K562 (cell line): Measurements from ENCODE around the gene TSR3. TPM values are rescaled to one million over a fixed set of nuclear protein-coding genes. Genes with fewer than 3 reads are reported as not detected.

Experiments
- ATAC-seq: fragments of 200-7000 bp; cut with Tn5 transposase; 3 replicates; pipeline ENCODE4 v1.9.1; 2020; ENCODE audit warnings: moderate library complexity
- BruUV-seq: library from RNA; stranded (reverse); fragments of 400-500 nt; replicated peaks from 2 replicates; lab custom pipeline; 2021; lab: Mats Ljungman, UMichigan
- CTCF ChIA-PET: fragments of 300-600 bp; formaldehyde crosslinking; extraction: SDS; loops from one replicate; lab custom pipeline; 2021; ENCODE audit warnings: low intra/inter-chr PET ratio; lab: Yijun Ruan, JAX
- POLR2A ChIA-PET: fragments of 300-600, 350-650 bp; sonication (Branson Sonifier 250); formaldehyde crosslinking; extraction: SDS; loops from one replicate; lab custom pipeline; 2021; ENCODE audit warnings: antibody characterized with exemption, inconsistent platforms; lab: Yijun Ruan, JAX
- DNase-seq, 4 experiments: peaks; one replicate each; pipeline versions ENCODE4 v3.0.0 to v3.0.0-alpha.2; 2011 to 2018; ENCODE audit warnings: low spot score in 3 of 4, mixed read lengths in 3 of 4; ENCODE audit errors: extremely low read depth in 1 of 4
- FAIRE-seq: peaks from 2 replicates; lab custom pipeline; 2011; peaks lifted over from hg19 to GRCh38; lab: Jason Lieb, UNC
- H2AFZ ChIP-seq: 2 replicates; pipeline ENCODE4 v1.6.0; 2011; ENCODE audit warnings: low read depth, low read length, control low read depth, inconsistent platforms
- H3K27ac ChIP-seq: fragments of 200-600 bp; 3 replicates; pipeline ENCODE4 v1.8.0; 2011; ENCODE audit warnings: low read depth, mild to moderate bottlenecking, control low read depth, inconsistent platforms, low read length, moderate library complexity, mixed read lengths; ENCODE audit errors: extremely low read depth
- H3K27me3 ChIP-seq, 2 experiments: fragments of 300-600 bp in 1 of 2; 2 replicates in 1 of 2; 3 replicates in 1 of 2; pipeline versions ENCODE4 v1.6.0 to v1.8.0; 2011; ENCODE audit warnings: inconsistent platforms in 2 of 2, low read length in 2 of 2, mild to moderate bottlenecking in 1 of 2, mixed read lengths in 1 of 2, moderate library complexity in 1 of 2; ENCODE audit not compliant: control insufficient read depth in 2 of 2, insufficient read depth in 2 of 2
- H3K36me3 ChIP-seq: fragments of 300-600 bp; 3 replicates; pipeline ENCODE4 v1.8.0; 2011; ENCODE audit warnings: mild to moderate bottlenecking, low read length, inconsistent platforms; ENCODE audit not compliant: control insufficient read depth, insufficient read depth
- H3K4me1 ChIP-seq, 2 experiments: fragments of 200-600 bp in 1 of 2; replicated peaks in 1 of 2; 2 replicates in 1 of 2; 3 replicates in 1 of 2; pipeline versions ENCODE4 v1.5.1 to v1.8.0; 2011; ENCODE audit warnings: inconsistent platforms in 2 of 2, low read length in 2 of 2, mild to moderate bottlenecking in 1 of 2, mixed read lengths in 1 of 2, moderate library complexity in 1 of 2; ENCODE audit not compliant: control insufficient read depth in 2 of 2, insufficient read depth in 2 of 2
- H3K4me2 ChIP-seq: 2 replicates; pipeline ENCODE4 v1.6.1; 2011; ENCODE audit warnings: low read length, control low read depth, inconsistent platforms, mixed read lengths; ENCODE audit not compliant: insufficient read depth
- H3K4me3 ChIP-seq: fragments of 200-600 bp; sonication (generic), shearing (Covaris generic); 2 replicates; pipeline ENCODE4 v1.5.1; 2016; ENCODE audit warnings: control low read depth, inconsistent platforms
- H3K79me2 ChIP-seq: fragments of 200-600 bp; 3 replicates; pipeline ENCODE4 v1.8.0; 2011; ENCODE audit warnings: low read length, inconsistent platforms; ENCODE audit not compliant: control insufficient read depth, insufficient read depth
- H3K9ac ChIP-seq, 2 experiments: 2 replicates each; pipeline versions ENCODE4 v1.6.0 to v1.6.1; 2011; ENCODE audit warnings: low read depth in 2 of 2, low read length in 2 of 2, control low read depth in 1 of 2, inconsistent platforms in 1 of 2, mild to moderate bottlenecking in 1 of 2, mixed read lengths in 1 of 2; ENCODE audit not compliant: insufficient read depth in 1 of 2
- H3K9me1 ChIP-seq: one replicate; pipeline ENCODE4 v1.6.0; 2011; ENCODE audit warnings: inconsistent platforms, mild to moderate bottlenecking, low read length, moderate library complexity; ENCODE audit not compliant: control insufficient read depth, insufficient read depth
- H3K9me3 ChIP-seq: replicated peaks from 2 replicates; pipeline ENCODE4 v1.5.1; 2011; ENCODE audit warnings: low read depth, low read length, inconsistent platforms; ENCODE audit not compliant: control insufficient read depth, insufficient read depth
- H4K20me1 ChIP-seq: replicated peaks from 2 replicates; pipeline ENCODE4 v1.6.1; 2011; ENCODE audit warnings: low read length, inconsistent platforms, mixed read lengths; ENCODE audit not compliant: control insufficient read depth, insufficient read depth
- POLR2G ChIP-seq: fragments of 200-400 bp; formaldehyde crosslinking; IDR thresholded peaks from 2 replicates; pipeline ENCODE4 v1.6.1; 2017; ENCODE audit warnings: low read depth, mild to moderate bottlenecking, antibody characterized with exemption, low read length, moderate library complexity
- SUPT5H ChIP-seq: fragments of 450-650 bp; IDR thresholded peaks from 2 replicates; pipeline ENCODE4 v1.6.1; 2016
- ZNF324 ChIP-seq: fragments of 250-450 bp; sonication (Bioruptor Pico); IDR thresholded peaks from 2 replicates; pipeline ENCODE4 v1.4.0; 2020; ENCODE audit warnings: mild to moderate bottlenecking
- WGBS: fragments of 100-300 bp; shearing (Covaris generic); methylation state at CpG from one replicate; pipeline ENCODE4 v1.1.6; 2016; ENCODE audit warnings: low coverage, mixed read lengths; ENCODE audit not compliant: insufficient coverage; ENCODE audit errors: missing lambda C conversion rate; 5-methylcytosine and 5-hydroxymethylcytosine counted together
- in situ Hi-C: fragments of 300-500 bp; cut with MboI; formaldehyde crosslinking; loops from 4 replicates; pipeline ENCODE4 v1.15.0; 2018; ENCODE audit warnings: inconsistent platforms, mixed read lengths
- intact Hi-C: fragments of 100-400 bp; cut with micrococcal nuclease; formaldehyde crosslinking; loops from 2 replicates; pipeline ENCODE4 v1.14.2; 2022
- polyA plus RNA-seq, 8 experiments: library from polyadenylated mRNA; depleted of rRNA in 4 of 8; stranded (reverse) in 5 of 8; unstranded in 3 of 8; fragments of >200 nt; fragmentation: Nextera tagmentation in 2 of 8; fragmentation: Illumina TruSeq in 1 of 8; extraction: Ambion mirVana in 2 of 8; extraction: Trizol in 1 of 8; gene quantifications; 2 replicates each; pipeline versions ENCODE4 v1.2.1 to v1.2.3, GENCODE V29; 2011 to 2014; ENCODE audit warnings: inconsistent platforms in 1 of 8, missing spikeins in 1 of 8
- total RNA-seq, 7 experiments: library from RNA; depleted of rRNA in 6 of 7; stranded (reverse); fragments of >200 nt in 6 of 7; fragmentation: Illumina TruSeq in 2 of 7; extraction: Trizol in 2 of 7; gene quantifications; 2 replicates each; pipeline versions ENCODE4 v1.2.1 to v1.2.3, GENCODE V29; 2011 to 2021; ENCODE audit warnings: low replicate concordance in 1 of 7

The TSR3 gene
- total and polyA plus RNA-seq, 9 of the 15 experiments (the other 6 are each of a cell fraction or from before 2014, with no cell fraction given) = 1.5 to 74.8 (median 16.5) TPM

DNA sequence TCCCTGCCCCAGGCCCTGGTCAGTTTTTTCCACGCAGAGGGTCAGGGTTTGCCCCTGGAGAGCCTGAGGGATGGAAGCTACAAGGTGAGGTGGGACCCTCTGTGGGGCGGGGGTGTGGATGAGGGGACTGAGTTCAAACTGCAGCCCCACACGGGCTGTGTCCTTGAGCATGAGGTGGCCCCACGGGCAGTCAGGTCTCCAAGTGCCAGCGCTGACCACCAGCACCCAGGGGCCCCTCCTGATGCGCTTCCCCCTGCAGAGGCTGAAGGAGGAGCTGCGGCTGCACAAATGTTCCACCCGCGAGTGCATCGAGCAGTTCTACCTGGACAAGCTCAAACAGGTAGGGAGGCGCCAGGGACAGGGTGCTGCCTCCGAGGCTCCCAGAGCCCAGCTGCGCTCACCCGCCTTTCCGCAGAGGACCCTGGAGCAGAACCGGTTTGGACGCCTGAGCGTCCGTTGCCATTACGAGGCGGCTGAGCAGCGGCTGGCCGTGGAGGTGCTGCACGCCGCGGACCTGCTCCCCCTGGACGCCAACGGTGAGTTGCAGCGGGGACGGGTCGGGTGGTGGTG is 4.3 kb downstream of the TSR3 start:
- H3K27me3 ChIP-seq = no peaks in the 10 kb centered on the region
- WGBS = 81% methylated on average over 20 of the region's 31 CpGs
- BruUV-seq = no TSS peak
- in situ Hi-C loops = no loop called here
- no peak overlapping the region for H3K27ac ChIP-seq
- H3K9ac ChIP-seq = peak overlapping the region in 1 of 2 experiments; percentile 10; a peak in 1 of 4 replicates
- no peak overlapping the region for H3K4me2 ChIP-seq
- no peak for TF ChIP-seq ZNF324
- TF ChIP-seq SUPT5H = 0 out of 2 replicates have a peak, but pooled peaks have one; percentile 30
- TF ChIP-seq POLR2G = peak; percentile 44; the same call in 1 of the 2 replicates
- TF ChIP-seq, all 486 proteins: peak for 2
- intact Hi-C loops = loop anchor here (10.0 kb wide), 1 partner anchor 53 kb away; no protein-coding TSS in a partner anchor
- Histone ChIP-seq H3K79me2 (peaks cover 19% of the 10 kb centered on the region), H4K20me1 (peaks cover 12% of the 10 kb centered on the region), H3K36me3 (peaks cover 22% of the 10 kb centered on the region; the same call in 1 of the 3 replicates), H3K4me1 (peaks cover 9 to 90% of the 10 kb centered on the region in 2 experiments), H3K9me3 (no peaks in the 10 kb centered on the region), H2AFZ (no peak overlapping the region), H3K9me1 (no peaks in the 10 kb centered on the region), H3K4me3 (no peak overlapping the region)
- ChIA-PET POLR2A (interaction anchor here (1.3 to 1.7 kb wide), 3 partner anchors 12 to 73 kb away, joined by 3 to 7 read pairs (median 5); partner anchors contain the start of gene UQCC4), CTCF (interaction anchor here (0.6 kb wide), 1 partner anchor 548 kb away, joined by 4 read pairs; no protein-coding TSS in a partner anchor)
- no peak for FAIRE-seq
- no peak for DNase-seq
- no peak for ATAC-seq
